ENCODE data around the gene ZNF223.
A peak's percentile ranks its signal among the peaks of the same experiment; 100 is the strongest.

- peak in 1 of 2 donors; percentile 20 for TF ChIP-seq POLR2A (IDR thresholded peaks at IDR 0.05)
- TF ChIP-seq, protein P1, sequence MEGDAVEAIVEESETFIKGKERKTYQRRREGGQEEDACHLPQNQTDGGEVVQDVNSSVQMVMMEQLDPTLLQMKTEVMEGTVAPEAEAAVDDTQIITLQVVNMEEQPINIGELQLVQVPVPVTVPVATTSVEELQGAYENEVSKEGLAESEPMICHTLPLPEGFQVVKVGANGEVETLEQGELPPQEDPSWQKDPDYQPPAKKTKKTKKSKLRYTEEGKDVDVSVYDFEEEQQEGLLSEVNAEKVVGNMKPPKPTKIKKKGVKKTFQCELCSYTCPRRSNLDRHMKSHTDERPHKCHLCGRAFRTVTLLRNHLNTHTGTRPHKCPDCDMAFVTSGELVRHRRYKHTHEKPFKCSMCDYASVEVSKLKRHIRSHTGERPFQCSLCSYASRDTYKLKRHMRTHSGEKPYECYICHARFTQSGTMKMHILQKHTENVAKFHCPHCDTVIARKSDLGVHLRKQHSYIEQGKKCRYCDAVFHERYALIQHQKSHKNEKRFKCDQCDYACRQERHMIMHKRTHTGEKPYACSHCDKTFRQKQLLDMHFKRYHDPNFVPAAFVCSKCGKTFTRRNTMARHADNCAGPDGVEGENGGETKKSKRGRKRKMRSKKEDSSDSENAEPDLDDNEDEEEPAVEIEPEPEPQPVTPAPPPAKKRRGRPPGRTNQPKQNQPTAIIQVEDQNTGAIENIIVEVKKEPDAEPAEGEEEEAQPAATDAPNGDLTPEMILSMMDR (IDR thresholded peaks at IDR 0.05 in 4 of 5, conservative IDR thresholded peaks at IDR 0.05 in 1 of 5), result no peak
Observed at GRCh38 chr19:44071824-44072542, 20.1 kb downstream of the ZNF223 start, which contains the start of gene ZNF284.

Data from gastrocnemius medialis (tissue), 4 donors.